K562 (cell line): Measurements from ENCODE around the gene SLC16A4. TPM values are rescaled to one million over a fixed set of nuclear protein-coding genes. Genes with fewer than 3 reads are reported as not detected.

Experiments used
- ATF7 ChIP-seq: fragments of 450-650 bp; IDR thresholded peaks from 2 replicates; pipeline ENCODE4 v1.7.1; 2014; ENCODE audit warnings: mild to moderate bottlenecking, moderate library complexity
- FUS ChIP-seq: fragments of 200-400 bp; formaldehyde crosslinking; optimal IDR thresholded peaks from 2 replicates; pipeline ENCODE3; 2017; ENCODE audit warnings: low read depth, low read length
- GABPA ChIP-seq: fragments of 200-800 bp; sonication (Bioruptor generic); conservative IDR thresholded peaks from 2 replicates; pipeline ENCODE4 v1.6.1; 2016; ENCODE audit warnings: low read depth, missing genetic modification characterization, missing compliant biosample characterization
- HMG20A ChIP-seq: fragments of 450-650 bp; formaldehyde crosslinking; conservative IDR thresholded peaks from 2 replicates; pipeline ENCODE4 v1.4.0; 2020; ENCODE audit warnings: mild to moderate bottlenecking, mixed read lengths
- KAT8 ChIP-seq: fragments of 450-650 bp; IDR thresholded peaks from 2 replicates; pipeline ENCODE4 v1.6.1; 2016; ENCODE audit warnings: low read depth, mild to moderate bottlenecking
- MAFK ChIP-seq: IDR thresholded peaks from 2 replicates; pipeline ENCODE4 v1.6.1; 2011; ENCODE audit warnings: low read length, improper control_type of control experiment
- MTA2 ChIP-seq: fragments of 450-650 bp; IDR thresholded peaks from 2 replicates; pipeline ENCODE4 v1.6.1; 2016; ENCODE audit warnings: low read depth
- MYNN ChIP-seq, 2 experiments: sonication (generic); formaldehyde crosslinking in 1 of 2; IDR thresholded peaks; 2 replicates each; pipeline versions ENCODE4 v1.5.0 to v1.6.1; 2016 to 2020; ENCODE audit warnings: antibody characterized with exemption in 1 of 2, missing genetic modification reagents in 1 of 2
- NFYB ChIP-seq: IDR thresholded peaks from 2 replicates; pipeline ENCODE4 v1.6.1; 2011; ENCODE audit warnings: mild to moderate bottlenecking, moderate library complexity; ENCODE audit not compliant: insufficient read length; ENCODE audit errors: extremely low read depth
- POLR3G ChIP-seq: IDR thresholded peaks from 2 replicates; pipeline ENCODE4 v1.6.1; 2011; ENCODE audit not compliant: insufficient read length, insufficient replicate concordance; ENCODE audit errors: extremely low read depth
- RCOR1 ChIP-seq, 2 experiments: IDR thresholded peaks; 2 replicates each; pipeline ENCODE4 v1.6.1; 2012; ENCODE audit warnings: low read depth in 2 of 2, low read length in 2 of 2, borderline replicate concordance in 1 of 2, improper control_type of control experiment in 1 of 2
- ZNF24 ChIP-seq: fragments of 450-650 bp; IDR thresholded peaks from 2 replicates; pipeline ENCODE4 v1.6.1; 2016
- ZNF75A ChIP-seq: fragments of 450-650 bp; formaldehyde crosslinking; IDR thresholded peaks from 2 replicates; pipeline ENCODE4 v1.4.0; 2020; ENCODE audit warnings: mild to moderate bottlenecking
- ZNF79 ChIP-seq: fragments of 250-450 bp; sonication (Bioruptor Pico); IDR thresholded peaks from 2 replicates; pipeline ENCODE4 v1.4.0; 2020; ENCODE audit warnings: low read depth, mild to moderate bottlenecking, moderate library complexity
- polyA plus RNA-seq, 8 experiments: library from polyadenylated mRNA; depleted of rRNA in 4 of 8; stranded (reverse) in 5 of 8; unstranded in 3 of 8; fragments of >200 nt; fragmentation: Nextera tagmentation in 2 of 8; fragmentation: Illumina TruSeq in 1 of 8; extraction: Ambion mirVana in 2 of 8; extraction: Trizol in 1 of 8; gene quantifications; 2 replicates each; pipeline versions ENCODE4 v1.2.1 to v1.2.3, GENCODE V29; 2011 to 2014; ENCODE audit warnings: inconsistent platforms in 1 of 8, missing spikeins in 1 of 8
- total RNA-seq, 7 experiments: library from RNA; depleted of rRNA in 6 of 7; stranded (reverse); fragments of >200 nt in 6 of 7; fragmentation: Illumina TruSeq in 2 of 7; extraction: Trizol in 2 of 7; gene quantifications; 2 replicates each; pipeline versions ENCODE4 v1.2.1 to v1.2.3, GENCODE V29; 2011 to 2021; ENCODE audit warnings: low replicate concordance in 1 of 7
- TF ChIP-seq, protein P1 (sequence below), 2 experiments: fragments of 450-650 bp; formaldehyde crosslinking in 1 of 2; IDR thresholded peaks; 2 replicates each; pipeline versions ENCODE4 v1.4.0 to v1.6.1; 2014 to 2020; ENCODE audit warnings: mild to moderate bottlenecking in 2 of 2, borderline replicate concordance in 1 of 2, low read depth in 1 of 2
- TF ChIP-seq, protein P2 (sequence below): fragments of 250-450 bp; sonication (Bioruptor Pico); IDR thresholded peaks from 2 replicates; pipeline ENCODE4 v1.4.0; 2020

Gene SLC16A4
- total and polyA plus RNA-seq, 9 of the 15 experiments (the other 6 are each of a cell fraction or from before 2014, with no cell fraction given), result 0.04 to 0.31 (median 0.18) TPM; not detected in 1

DNA sequence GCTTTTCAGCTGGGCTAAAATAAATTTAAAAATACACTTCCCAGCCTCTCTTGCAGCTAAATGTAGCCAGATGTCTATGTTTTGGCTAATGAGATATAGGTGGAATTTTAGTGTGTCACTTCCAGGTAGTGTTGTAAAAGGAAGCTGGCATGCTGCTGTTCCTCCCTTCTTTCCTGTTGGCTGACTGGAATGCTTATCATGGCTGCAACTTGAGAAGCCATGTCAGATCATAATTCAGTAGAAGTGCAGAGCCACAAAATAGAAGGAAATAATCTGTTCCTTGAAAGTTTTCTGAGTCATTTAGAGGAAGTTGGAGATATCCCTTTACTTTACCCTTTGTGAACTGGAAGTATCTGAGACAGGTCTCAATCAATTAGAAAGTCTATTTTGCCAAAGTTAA is 62.6 kb downstream of the SLC16A4 start (continued):
- TF ChIP-seq, protein P1, sequence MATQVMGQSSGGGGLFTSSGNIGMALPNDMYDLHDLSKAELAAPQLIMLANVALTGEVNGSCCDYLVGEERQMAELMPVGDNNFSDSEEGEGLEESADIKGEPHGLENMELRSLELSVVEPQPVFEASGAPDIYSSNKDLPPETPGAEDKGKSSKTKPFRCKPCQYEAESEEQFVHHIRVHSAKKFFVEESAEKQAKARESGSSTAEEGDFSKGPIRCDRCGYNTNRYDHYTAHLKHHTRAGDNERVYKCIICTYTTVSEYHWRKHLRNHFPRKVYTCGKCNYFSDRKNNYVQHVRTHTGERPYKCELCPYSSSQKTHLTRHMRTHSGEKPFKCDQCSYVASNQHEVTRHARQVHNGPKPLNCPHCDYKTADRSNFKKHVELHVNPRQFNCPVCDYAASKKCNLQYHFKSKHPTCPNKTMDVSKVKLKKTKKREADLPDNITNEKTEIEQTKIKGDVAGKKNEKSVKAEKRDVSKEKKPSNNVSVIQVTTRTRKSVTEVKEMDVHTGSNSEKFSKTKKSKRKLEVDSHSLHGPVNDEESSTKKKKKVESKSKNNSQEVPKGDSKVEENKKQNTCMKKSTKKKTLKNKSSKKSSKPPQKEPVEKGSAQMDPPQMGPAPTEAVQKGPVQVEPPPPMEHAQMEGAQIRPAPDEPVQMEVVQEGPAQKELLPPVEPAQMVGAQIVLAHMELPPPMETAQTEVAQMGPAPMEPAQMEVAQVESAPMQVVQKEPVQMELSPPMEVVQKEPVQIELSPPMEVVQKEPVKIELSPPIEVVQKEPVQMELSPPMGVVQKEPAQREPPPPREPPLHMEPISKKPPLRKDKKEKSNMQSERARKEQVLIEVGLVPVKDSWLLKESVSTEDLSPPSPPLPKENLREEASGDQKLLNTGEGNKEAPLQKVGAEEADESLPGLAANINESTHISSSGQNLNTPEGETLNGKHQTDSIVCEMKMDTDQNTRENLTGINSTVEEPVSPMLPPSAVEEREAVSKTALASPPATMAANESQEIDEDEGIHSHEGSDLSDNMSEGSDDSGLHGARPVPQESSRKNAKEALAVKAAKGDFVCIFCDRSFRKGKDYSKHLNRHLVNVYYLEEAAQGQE (IDR thresholded peaks at IDR 0.05; ENCODE audit: borderline replicate concordance), result no peak
- TF ChIP-seq, protein P1 (CRISPR knock-in tag; IDR thresholded peaks at IDR 0.05; ENCODE audit: low read depth), result no peak
- no peak for TF ChIP-seq ZNF75A
- no peak for TF ChIP-seq POLR3G
- TF ChIP-seq, protein P2, sequence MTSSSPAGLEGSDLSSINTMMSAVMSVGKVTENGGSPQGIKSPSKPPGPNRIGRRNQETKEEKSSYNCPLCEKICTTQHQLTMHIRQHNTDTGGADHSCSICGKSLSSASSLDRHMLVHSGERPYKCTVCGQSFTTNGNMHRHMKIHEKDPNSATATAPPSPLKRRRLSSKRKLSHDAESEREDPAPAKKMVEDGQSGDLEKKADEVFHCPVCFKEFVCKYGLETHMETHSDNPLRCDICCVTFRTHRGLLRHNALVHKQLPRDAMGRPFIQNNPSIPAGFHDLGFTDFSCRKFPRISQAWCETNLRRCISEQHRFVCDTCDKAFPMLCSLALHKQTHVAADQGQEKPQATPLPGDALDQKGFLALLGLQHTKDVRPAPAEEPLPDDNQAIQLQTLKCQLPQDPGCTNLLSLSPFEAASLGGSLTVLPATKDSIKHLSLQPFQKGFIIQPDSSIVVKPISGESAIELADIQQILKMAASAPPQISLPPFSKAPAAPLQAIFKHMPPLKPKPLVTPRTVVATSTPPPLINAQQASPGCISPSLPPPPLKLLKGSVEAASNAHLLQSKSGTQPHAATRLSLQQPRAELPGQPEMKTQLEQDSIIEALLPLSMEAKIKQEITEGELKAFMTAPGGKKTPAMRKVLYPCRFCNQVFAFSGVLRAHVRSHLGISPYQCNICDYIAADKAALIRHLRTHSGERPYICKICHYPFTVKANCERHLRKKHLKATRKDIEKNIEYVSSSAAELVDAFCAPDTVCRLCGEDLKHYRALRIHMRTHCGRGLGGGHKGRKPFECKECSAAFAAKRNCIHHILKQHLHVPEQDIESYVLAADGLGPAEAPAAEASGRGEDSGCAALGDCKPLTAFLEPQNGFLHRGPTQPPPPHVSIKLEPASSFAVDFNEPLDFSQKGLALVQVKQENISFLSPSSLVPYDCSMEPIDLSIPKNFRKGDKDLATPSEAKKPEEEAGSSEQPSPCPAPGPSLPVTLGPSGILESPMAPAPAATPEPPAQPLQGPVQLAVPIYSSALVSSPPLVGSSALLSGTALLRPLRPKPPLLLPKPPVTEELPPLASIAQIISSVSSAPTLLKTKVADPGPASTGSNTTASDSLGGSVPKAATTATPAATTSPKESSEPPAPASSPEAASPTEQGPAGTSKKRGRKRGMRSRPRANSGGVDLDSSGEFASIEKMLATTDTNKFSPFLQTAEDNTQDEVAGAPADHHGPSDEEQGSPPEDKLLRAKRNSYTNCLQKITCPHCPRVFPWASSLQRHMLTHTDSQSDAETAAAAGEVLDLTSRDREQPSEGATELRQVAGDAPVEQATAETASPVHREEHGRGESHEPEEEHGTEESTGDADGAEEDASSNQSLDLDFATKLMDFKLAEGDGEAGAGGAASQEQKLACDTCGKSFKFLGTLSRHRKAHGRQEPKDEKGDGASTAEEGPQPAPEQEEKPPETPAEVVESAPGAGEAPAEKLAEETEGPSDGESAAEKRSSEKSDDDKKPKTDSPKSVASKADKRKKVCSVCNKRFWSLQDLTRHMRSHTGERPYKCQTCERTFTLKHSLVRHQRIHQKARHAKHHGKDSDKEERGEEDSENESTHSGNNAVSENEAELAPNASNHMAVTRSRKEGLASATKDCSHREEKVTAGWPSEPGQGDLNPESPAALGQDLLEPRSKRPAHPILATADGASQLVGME, result no peak
- TF ChIP-seq NFYB, result peak; percentile 31
- no peak for TF ChIP-seq ZNF24
- TF ChIP-seq ZNF79 (CRISPR knock-in tag), result no peak
- no peak for TF ChIP-seq MTA2
- TF ChIP-seq HMG20A, result no peak
- no peak for TF ChIP-seq RCOR1 (IDR thresholded peaks at IDR 0.05; ENCODE audit: borderline replicate concordance in 1 of 2, low read depth in 2 of 2, low read length in 2 of 2)
- 0 out of 2 replicates have a peak, but pooled peaks have one; percentile 23 for TF ChIP-seq ATF7
- no peak for TF ChIP-seq FUS
- no peak for TF ChIP-seq KAT8
- no peak for TF ChIP-seq MYNN (IDR thresholded peaks at IDR 0.05)
- no peak for TF ChIP-seq MYNN (CRISPR knock-in tag; IDR thresholded peaks at IDR 0.05)
- peak; percentile 61 for TF ChIP-seq GABPA
- no peak for TF ChIP-seq MAFK
